AML-193 (cell line): ENCODE measurements around the gene RC3H2.

ENCODE experiments used
- DNase-seq, 2 experiments: peaks; one replicate each; lab custom pipeline; 2025; lab: John Stamatoyannopoulos, UW

The RC3H2 gene

DNA sequence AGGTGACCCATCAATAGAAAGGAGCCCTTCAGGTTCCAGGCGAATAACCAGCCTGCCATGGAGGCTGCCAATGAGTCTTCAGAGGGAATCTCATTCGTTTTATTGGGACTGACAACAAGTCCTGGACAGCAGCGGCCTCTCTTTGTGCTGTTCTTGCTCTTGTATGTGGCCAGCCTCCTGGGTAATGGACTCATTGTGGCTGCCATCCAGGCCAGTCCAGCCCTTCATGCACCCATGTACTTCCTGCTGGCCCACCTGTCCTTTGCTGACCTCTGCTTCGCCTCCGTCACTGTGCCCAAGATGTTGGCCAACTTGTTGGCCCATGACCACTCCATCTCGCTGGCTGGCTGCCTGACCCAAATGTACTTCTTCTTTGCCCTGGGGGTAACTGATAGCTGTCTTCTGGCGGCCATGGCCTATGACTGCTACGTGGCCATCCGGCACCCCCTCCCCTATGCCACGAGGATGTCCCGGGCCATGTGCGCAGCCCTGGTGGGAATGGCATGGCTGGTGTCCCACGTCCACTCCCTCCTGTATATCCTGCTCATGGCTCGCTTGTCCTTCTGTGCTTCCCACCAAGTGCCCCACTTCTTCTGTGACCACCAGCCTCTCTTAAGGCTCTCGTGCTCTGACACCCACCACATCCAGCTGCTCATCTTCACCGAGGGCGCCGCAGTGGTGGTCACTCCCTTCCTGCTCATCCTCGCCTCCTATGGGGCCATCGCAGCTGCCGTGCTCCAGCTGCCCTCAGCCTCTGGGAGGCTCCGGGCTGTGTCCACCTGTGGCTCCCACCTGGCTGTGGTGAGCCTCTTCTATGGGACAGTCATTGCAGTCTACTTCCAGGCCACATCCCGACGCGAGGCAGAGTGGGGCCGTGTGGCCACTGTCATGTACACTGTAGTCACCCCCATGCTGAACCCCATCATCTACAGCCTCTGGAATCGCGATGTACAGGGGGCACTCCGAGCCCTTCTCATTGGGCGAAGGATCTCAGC lies 104.8 kb downstream of the RC3H2 start, which contains the start of gene OR1K1:
Gene OR1K1 (plus strand): TSS at position 58 of the 995 bp plus-strand sequence. CDS start 0 bp downstream, at position 58.
- DNase-seq, result no peak

- no peak for DNase-seq
These were observed 107.7 kb downstream of the RC3H2 start for GRCh38 chr9:122797316-122798063.
